ENCODE measurements around the gene BRSK2. TPM values are rescaled to one million over a fixed set of nuclear protein-coding genes. Genes with fewer than 3 reads are reported as not detected.
A peak's percentile ranks its signal among the peaks of the same experiment; 100 is the strongest.

The BRSK2 gene
- total RNA-seq, 2 experiments from 2014 or later = 0.18 TPM; not detected in 1

DNA sequence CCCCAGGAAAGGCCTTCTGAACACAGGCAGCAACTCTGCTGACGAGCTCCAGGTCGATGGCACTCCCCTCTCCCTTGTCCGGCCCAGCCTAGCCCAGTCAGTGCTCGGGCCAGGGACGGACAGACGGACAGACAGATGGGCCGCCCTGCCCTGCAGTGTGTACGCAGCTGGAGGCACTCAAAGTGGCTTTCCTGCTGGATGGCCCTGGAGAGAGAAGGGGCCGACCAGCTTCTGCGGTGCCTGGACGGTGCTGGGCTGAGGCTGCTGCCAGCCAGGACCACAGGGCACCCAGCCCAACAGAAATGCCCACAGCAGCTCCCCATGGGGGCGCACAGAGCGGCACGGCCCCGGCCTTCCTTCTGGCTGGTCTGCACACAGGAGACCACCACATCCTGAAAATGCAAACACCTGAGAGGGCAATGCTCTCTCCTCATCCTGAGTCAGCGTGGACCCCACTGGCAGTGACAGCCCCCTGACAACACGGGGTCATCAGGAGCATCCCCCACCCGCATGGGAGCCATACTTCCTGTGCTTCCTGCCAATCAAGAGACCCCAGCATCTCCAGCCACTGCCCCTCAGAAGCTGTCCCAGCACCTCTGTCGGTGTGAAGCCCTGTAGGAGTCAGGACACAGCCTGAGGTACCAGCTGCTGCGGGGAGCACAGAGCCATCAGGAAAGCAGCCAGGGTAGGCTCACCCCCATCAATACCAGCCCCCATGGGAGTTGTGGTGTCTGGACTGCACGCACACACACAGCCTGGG lies 97.5 kb downstream of the BRSK2 start:
- ChIA-PET POLR2A (no interaction called here), CTCF (no interaction called here)
- H3K27ac Mint-ChIP-seq = no peak overlapping the region
- no peaks in the 10 kb centered on the region for H3K9me3 Mint-ChIP-seq
- H3K27me3 Mint-ChIP-seq = no peaks in the 10 kb centered on the region
- H3K4me1 Mint-ChIP-seq = peaks cover 10% of the 10 kb centered on the region
- no peak overlapping the region for H3K4me3 Mint-ChIP-seq
- DNase-seq = no peak
- H3K36me3 Mint-ChIP-seq (ENCODE audit: low read depth) = no peaks in the 10 kb centered on the region

DNA sequence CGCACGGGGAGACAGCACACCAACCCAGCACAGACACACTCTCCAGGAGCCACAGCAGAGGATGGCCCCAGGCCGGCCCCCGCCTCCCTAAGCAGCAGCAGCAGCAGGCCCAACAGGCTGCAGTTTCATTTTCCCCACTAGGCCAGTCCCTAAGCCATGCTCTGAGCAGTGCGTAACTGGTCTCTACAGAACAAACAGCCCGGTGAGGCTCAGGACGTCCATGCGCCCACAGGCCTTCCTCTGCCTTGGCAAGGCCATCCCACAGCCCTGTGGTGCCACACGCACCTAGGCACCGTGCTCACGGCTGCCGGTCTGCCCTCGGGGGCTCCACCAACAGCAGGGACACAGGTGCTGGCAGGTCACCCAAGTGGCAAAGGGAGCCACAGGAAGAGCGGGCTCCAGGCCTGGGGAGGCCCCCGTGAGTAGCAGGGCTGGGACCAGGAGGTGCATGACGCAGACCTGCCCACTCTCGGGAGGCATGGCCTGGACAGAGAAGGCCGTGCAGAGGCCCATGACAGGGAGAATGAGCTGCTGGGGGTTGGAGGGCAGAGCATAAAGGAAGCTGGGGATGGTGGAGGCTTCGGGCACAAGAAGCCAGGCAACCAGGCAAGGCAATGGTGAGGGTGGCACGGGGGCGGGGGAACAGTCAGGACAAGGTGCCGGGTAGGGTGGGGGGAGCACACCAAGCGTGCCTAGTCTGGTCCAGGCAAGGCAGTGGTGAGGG lies 98.3 kb downstream of the BRSK2 start:
- Mint-ChIP-seq H3K4me1 (peaks cover 12% of the 10 kb centered on the region), H3K9me3 (no peaks in the 10 kb centered on the region), H3K4me3 (no peak overlapping the region), H3K27ac (no peak overlapping the region), H3K27me3 (no peaks in the 10 kb centered on the region), H3K36me3 (ENCODE audit: low read depth) (no peaks in the 10 kb centered on the region)
- CTCF ChIA-PET = interaction anchor here (0.6 kb wide), 1 partner anchor 297 kb away, joined by 3 read pairs; no protein-coding TSS in a partner anchor
- no peak for DNase-seq
- POLR2A ChIA-PET = no interaction called here

DNA sequence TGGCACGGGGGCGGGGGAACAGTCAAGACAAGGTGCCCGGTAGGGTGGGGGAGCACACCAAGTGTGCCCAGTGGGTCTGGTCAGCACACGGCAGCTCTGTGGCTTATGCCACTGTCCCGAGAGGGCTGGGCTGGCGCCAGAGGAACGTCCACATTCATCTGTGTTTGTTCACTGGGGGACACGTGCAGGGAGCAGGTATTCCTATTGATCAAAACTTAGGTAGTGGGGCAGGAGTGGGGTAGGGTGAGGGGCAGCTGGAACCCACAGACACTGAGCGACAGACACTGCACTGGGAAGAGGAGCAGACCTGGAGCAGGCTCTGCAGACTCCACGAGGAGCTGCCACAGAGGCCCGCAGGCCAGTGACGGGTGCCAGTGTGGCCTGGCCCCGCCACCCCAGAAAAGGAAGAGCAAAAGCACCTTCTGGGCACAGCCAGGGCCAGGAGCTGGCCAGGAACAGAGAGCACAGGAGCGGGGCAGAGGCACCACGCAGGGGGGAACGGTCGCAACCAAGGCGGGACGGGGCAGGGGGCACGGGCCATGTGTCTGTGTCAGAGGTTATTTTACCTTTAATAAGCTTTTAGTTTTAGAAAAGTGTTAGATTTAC lies 98.9 kb downstream of the BRSK2 start:
- Mint-ChIP-seq H3K27me3 (no peaks in the 10 kb centered on the region), H3K27ac (no peak overlapping the region), H3K4me1 (peaks cover 14% of the 10 kb centered on the region), H3K36me3 (ENCODE audit: low read depth) (no peaks in the 10 kb centered on the region), H3K9me3 (no peaks in the 10 kb centered on the region), H3K4me3 (no peak overlapping the region)
- ChIA-PET POLR2A (no interaction called here), CTCF (no interaction called here)
- DNase-seq = no peak

DNA sequence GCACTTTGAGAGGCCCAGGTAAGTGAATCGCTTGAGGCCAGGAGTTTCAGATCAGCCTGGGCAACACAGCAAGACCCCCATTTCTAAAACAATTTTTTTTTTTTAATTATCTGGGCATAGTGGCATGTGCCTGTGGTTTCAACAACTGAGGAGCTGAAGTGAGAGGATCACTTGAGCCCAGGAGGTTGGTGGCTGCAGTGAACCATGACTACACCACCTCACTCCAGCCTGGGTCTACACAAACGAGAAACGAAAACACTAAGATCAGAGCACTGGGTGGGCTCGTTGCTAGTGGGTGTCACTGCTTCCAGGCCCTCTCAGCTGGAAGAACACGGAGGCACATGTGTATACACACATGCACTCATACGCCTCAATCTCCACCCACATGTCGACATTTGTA lies 100.9 kb downstream of the BRSK2 start:
- ChIA-PET POLR2A (no interaction called here), CTCF (interaction anchor here (0.5 kb wide), 1 partner anchor 559 kb away, joined by 4 read pairs; no protein-coding TSS in a partner anchor)
- no peak overlapping the region for H3K27ac Mint-ChIP-seq

DNA sequence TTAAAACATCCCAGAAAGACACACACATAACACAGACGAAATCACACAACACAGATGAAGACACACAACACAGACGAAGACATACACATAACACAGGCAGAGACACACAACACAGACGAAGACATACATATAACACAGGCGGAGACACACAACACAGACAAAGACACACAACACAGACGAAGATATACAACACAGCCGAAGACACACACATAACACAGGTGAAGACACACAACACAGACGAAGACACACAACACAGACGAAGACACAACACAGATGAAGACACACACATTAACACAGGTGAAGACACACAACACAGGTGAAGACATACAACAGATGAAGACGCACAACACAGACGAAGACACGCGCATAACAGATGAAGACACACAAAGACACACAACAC lies 101.6 kb downstream of the BRSK2 start:
- peaks cover 4% of the 10 kb centered on the region for H3K36me3 Mint-ChIP-seq (ENCODE audit: low read depth)
- CTCF ChIA-PET = no interaction called here
- no peak overlapping the region for H3K27ac Mint-ChIP-seq
- POLR2A ChIA-PET = no interaction called here
- peaks cover 16% of the 10 kb centered on the region for H3K4me1 Mint-ChIP-seq
- DNase-seq = no peak
- no peak overlapping the region for H3K4me3 Mint-ChIP-seq
- H3K9me3 Mint-ChIP-seq = no peaks in the 10 kb centered on the region
- H3K27me3 Mint-ChIP-seq = no peaks in the 10 kb centered on the region

More for the DNA sequence above, 100.9 kb downstream of the BRSK2 start:
- peaks cover 14% of the 10 kb centered on the region for H3K4me1 Mint-ChIP-seq
- H3K27me3 Mint-ChIP-seq = no peaks in the 10 kb centered on the region
- DNase-seq = no peak
- peaks cover under 1% of the 10 kb centered on the region for H3K36me3 Mint-ChIP-seq (ENCODE audit: low read depth)
- H3K9me3 Mint-ChIP-seq = no peaks in the 10 kb centered on the region
- H3K4me3 Mint-ChIP-seq = no peak overlapping the region

DNA sequence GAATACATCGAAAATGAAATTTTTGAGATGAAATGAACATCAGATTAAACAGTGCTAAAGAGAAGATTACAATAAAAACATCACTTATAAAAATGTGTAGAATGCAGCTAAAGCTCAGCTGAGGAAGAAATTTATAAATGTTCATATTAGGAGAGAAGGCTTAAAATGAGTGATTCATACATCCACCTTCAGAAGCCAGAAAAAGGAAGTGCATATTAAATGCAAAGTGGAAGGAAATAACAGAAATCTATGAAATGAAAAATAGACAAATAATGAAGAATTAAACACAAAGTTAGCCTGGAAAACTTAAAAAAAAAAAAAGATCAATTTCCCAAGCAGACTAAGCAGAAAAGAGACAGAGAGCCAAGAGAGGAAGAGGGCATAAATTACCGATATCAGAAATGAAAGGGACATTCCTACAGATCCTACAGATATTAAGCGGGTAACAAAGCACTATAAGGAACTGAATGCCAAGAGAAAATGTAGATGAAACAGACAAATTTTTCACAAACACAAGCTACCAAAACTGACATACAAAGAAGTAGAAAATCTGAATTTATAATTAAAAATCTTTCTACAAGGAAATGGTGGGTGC lies 104.0 kb downstream of the BRSK2 start:
- Mint-ChIP-seq H3K9me3 (no peaks in the 10 kb centered on the region), H3K4me1 (peaks cover 40% of the 10 kb centered on the region), H3K4me3 (no peak overlapping the region), H3K36me3 (ENCODE audit: low read depth) (peaks cover 10% of the 10 kb centered on the region), H3K27me3 (no peaks in the 10 kb centered on the region), H3K27ac (no peak overlapping the region)
- ChIA-PET CTCF (interaction anchor here (1.1 kb wide), 1 partner anchor 81 kb away, joined by 3 read pairs; no protein-coding TSS in a partner anchor), POLR2A (no interaction called here)
- DNase-seq = no peak

DNA sequence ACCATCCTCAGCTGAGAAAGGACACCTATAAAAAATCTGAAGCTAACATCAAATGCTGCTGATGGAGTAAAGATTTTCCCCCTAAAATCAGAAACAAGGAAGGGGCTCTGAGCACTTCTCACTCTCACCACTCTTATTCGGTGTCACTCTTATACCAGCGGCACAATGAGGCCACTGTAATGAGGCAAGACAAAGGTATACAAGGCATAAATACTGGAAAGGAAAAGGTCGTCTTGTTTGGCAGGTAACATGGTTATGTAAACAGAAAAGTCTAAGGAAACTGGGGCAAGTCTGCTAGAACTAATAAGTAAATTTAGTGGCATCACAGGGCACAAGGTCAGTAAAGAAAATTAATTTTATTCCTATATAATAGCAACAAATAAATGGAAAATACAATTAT lies 104.9 kb downstream of the BRSK2 start:
- no peak overlapping the region for H3K4me3 Mint-ChIP-seq
- CTCF ChIA-PET = interaction anchor here (1.1 kb wide), 1 partner anchor 80 kb away, joined by 3 read pairs; no protein-coding TSS in a partner anchor
- H3K27ac Mint-ChIP-seq = no peak overlapping the region
- peaks cover 43% of the 10 kb centered on the region for H3K4me1 Mint-ChIP-seq
- peaks cover 17% of the 10 kb centered on the region for H3K36me3 Mint-ChIP-seq (ENCODE audit: low read depth)
- H3K27me3 Mint-ChIP-seq = no peaks in the 10 kb centered on the region
- DNase-seq = no peak
- peaks cover 4% of the 10 kb centered on the region for H3K9me3 Mint-ChIP-seq
- POLR2A ChIA-PET = no interaction called here

DNA sequence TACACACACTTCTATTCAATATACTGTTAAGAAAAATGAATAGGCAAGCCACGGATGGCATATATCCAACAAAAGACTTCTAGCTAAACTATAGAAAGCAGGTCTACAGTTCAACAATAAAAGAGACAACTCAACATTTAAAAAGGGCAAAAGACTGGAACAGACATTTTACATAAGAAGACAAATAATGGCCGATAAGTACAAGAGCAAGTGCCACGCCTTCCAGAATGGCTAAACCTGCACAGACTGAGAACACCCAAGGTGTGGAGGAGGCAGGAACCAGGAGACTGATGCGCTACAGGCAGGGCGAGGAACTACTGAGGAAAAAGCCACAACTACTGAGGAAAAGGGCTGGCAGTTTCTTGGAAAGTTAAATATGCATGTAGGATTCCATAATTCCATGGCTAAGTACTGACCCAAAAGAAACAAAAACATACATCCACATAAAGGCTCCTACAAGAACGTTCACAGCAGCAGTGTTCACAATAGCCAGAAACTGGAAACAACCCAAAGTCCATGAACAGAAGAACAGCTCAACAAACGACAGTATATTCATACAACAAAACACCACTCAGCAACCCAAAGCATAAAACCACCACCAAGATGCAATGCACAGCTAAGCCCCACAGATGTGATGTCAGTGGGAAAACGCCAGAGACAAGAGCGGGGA lies 106.5 kb downstream of the BRSK2 start:
- no peak overlapping the region for H3K27ac Mint-ChIP-seq
- peaks cover 43% of the 10 kb centered on the region for H3K4me1 Mint-ChIP-seq
- ChIA-PET CTCF (no interaction called here), POLR2A (no interaction called here)
- H3K27me3 Mint-ChIP-seq = no peaks in the 10 kb centered on the region
- peaks cover 31% of the 10 kb centered on the region for H3K36me3 Mint-ChIP-seq (ENCODE audit: low read depth)
- no peak overlapping the region for H3K4me3 Mint-ChIP-seq
- H3K9me3 Mint-ChIP-seq = peaks cover 11% of the 10 kb centered on the region
- DNase-seq = no peak

DNA sequence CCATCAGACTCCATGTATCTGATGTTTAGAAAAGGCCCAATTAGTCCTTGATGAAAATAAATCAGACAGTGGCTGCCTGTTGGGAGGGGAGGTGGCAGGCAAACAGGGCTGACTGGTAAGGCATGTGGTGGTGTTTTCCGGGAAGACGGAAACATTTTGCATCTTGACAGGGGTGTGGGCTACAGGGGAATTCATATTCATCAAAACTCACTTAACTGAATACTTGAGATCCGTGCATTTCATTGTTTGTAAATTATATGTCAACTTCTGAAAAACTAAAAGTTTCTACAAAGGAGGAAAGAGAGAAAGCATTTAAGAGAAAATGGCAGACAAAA lies 107.0 kb downstream of the BRSK2 start:
- H3K27me3 Mint-ChIP-seq = no peaks in the 10 kb centered on the region
- H3K4me3 Mint-ChIP-seq = no peak overlapping the region
- peaks cover 12% of the 10 kb centered on the region for H3K9me3 Mint-ChIP-seq
- H3K27ac Mint-ChIP-seq = peak overlapping the region; percentile 21
- DNase-seq = no peak
- peaks cover 32% of the 10 kb centered on the region for H3K36me3 Mint-ChIP-seq (ENCODE audit: low read depth)
- ChIA-PET POLR2A (no interaction called here), CTCF (no interaction called here)
- H3K4me1 Mint-ChIP-seq = peaks cover 43% of the 10 kb centered on the region

DNA sequence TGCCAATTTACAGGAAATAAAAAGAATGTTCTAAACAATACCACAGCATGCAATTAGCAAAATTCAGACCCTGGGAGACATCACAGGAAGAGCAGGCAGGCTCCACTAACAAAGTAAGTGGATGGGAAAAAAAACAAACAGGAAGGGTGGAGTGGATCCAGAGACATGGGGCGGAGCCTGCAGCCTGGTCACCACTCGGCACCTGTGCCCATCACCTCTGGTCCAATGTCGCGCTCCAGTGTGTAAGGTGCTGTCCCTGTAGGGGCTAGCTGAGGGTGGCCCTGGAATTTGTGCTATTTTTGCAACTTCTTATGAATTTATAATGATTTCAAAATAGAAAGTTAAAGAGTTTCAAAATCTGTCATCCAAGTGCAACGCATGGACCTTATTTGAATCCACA lies 107.9 kb downstream of the BRSK2 start:
- H3K4me1 Mint-ChIP-seq = peaks cover 43% of the 10 kb centered on the region
- H3K27ac Mint-ChIP-seq = no peak overlapping the region
- ChIA-PET POLR2A (no interaction called here), CTCF (interaction anchor here (0.9 kb wide), 1 partner anchor 77 kb away, joined by 3 read pairs; no protein-coding TSS in a partner anchor)
- no peak overlapping the region for H3K4me3 Mint-ChIP-seq
- H3K9me3 Mint-ChIP-seq = peaks cover 14% of the 10 kb centered on the region
- peaks cover 33% of the 10 kb centered on the region for H3K36me3 Mint-ChIP-seq (ENCODE audit: low read depth)
- no peaks in the 10 kb centered on the region for H3K27me3 Mint-ChIP-seq
- DNase-seq = no peak

DNA sequence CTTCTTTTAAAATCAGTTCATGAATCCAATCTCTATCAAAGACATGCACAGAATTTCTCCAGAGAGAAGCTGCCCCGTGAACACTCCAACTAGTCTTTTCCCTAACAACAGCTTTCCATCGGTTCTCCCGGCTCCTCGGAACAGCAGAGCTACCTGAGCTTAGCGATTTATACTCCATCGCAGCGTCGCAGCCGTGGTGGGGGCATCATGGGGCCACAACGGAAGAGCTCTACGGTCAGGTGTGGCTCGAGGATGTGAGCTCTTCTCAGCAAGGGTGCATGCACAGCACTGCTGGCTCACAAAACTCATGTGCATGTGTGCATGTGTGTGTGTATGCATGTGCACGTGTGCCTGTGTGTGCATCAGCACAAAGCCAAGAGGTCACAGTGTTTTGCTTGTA lies 108.5 kb downstream of the BRSK2 start:
- no peaks in the 10 kb centered on the region for H3K27me3 Mint-ChIP-seq
- peaks cover 14% of the 10 kb centered on the region for H3K9me3 Mint-ChIP-seq
- CTCF ChIA-PET = no interaction called here
- H3K36me3 Mint-ChIP-seq (ENCODE audit: low read depth) = peaks cover 33% of the 10 kb centered on the region
- H3K4me3 Mint-ChIP-seq = no peak overlapping the region
- H3K27ac Mint-ChIP-seq = no peak overlapping the region
- POLR2A ChIA-PET = no interaction called here
- no peak for DNase-seq
- H3K4me1 Mint-ChIP-seq = peaks cover 40% of the 10 kb centered on the region

DNA sequence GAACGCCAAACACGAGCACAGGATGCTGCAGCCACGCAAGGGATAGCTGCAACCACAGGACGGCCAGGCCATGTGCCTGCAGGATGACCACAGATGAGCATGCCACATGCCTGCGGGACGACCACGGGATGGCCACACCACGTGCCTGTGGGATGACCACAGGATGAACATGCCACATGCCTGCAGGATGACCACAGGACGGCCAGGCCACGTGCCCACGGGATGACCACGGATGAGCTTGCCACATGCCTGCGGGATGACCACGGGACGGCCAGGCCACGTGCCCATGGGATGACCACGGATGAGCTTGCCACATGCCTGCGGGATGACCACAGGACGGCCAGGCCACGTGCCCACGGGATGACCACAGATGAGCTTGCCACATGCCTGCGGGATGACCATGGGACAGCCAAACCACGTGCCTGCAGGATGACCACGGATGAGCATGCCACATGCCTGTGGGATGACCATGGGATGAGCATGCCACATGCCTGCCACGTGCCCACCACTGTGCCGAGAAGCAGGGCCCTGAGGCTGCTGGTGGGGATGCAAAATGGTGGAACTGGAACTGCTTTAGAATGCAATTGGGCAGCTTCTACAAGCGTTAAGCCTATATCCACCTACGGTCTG lies 109.6 kb downstream of the BRSK2 start:
- Mint-ChIP-seq H3K36me3 (ENCODE audit: low read depth) (peaks cover 33% of the 10 kb centered on the region), H3K27ac (no peak overlapping the region), H3K9me3 (peaks cover 14% of the 10 kb centered on the region), H3K4me1 (peaks cover 36% of the 10 kb centered on the region), H3K27me3 (no peaks in the 10 kb centered on the region), H3K4me3 (no peak overlapping the region)
- ChIA-PET POLR2A (no interaction called here), CTCF (no interaction called here)
- DNase-seq = no peak
